WTC11 (cell line): ENCODE results near the gene STK32A. TPM values are rescaled to one million over a fixed set of nuclear protein-coding genes. Genes with fewer than 3 reads are reported as not detected.
A peak's percentile ranks its signal among the peaks of the same experiment; 100 is the strongest.

Experiments used
- ATAC-seq: fragments of 200-7000 bp; cut with Tn5 transposase; 2 replicates; pipeline ENCODE4 v1.10.0; 2021; ENCODE audit warnings: mild to moderate bottlenecking, moderate library complexity
- CTCF ChIA-PET: fragments of 300-600 bp; sonication (Branson Sonifier 250); formaldehyde crosslinking; loops from one replicate; lab custom pipeline; 2021; ENCODE audit warnings: antibody characterized with exemption; lab: Charles Lee
- POLR2A ChIA-PET: fragments of 350-600 bp; sonication (Branson Sonifier 250); formaldehyde crosslinking; loops from one replicate; lab custom pipeline; 2021; ENCODE audit warnings: antibody characterized with exemption; lab: Charles Lee
- DNase-seq: peaks from one replicate; pipeline ENCODE4 v3.0.0; 2021; ENCODE audit warnings: low spot score
- H3K27ac Mint-ChIP-seq: 2 replicates; pipeline ENCODE4 v1.8.0; 2021; ENCODE audit warnings: mixed read lengths
- H3K27me3 Mint-ChIP-seq: 2 replicates; pipeline ENCODE4 v1.8.0; 2021; ENCODE audit warnings: low read depth, mild to moderate bottlenecking, moderate library complexity, mixed read lengths
- H3K36me3 Mint-ChIP-seq: 2 replicates; pipeline ENCODE4 v1.8.0; 2021; ENCODE audit warnings: mixed read lengths
- H3K4me1 Mint-ChIP-seq: 2 replicates; pipeline ENCODE4 v1.8.0; 2022; ENCODE audit warnings: mixed read lengths
- H3K4me3 Mint-ChIP-seq: 2 replicates; pipeline ENCODE4 v1.8.0; 2021; ENCODE audit warnings: mild to moderate bottlenecking, moderate library complexity, mixed read lengths
- H3K9me3 Mint-ChIP-seq: 2 replicates; pipeline ENCODE4 v1.8.0; 2021; ENCODE audit warnings: mixed read lengths
- ESRRA ChIP-seq: sonication (generic); formaldehyde crosslinking; IDR thresholded peaks from 2 replicates; pipeline ENCODE4 v1.8.1; 2022; ENCODE audit warnings: mild to moderate bottlenecking, missing genetic modification reagents, borderline replicate concordance
- JAZF1 ChIP-seq: fragments of 250-450 bp; sonication (Bioruptor Pico); IDR thresholded peaks from 2 replicates; pipeline ENCODE4 v1.9.0; 2021; ENCODE audit warnings: moderate library complexity, mild to moderate bottlenecking, inconsistent platforms
- KAT7 ChIP-seq: sonication (generic); formaldehyde crosslinking; IDR thresholded peaks from 2 replicates; pipeline ENCODE4 v1.8.1; 2023; ENCODE audit warnings: missing genetic modification reagents, mild to moderate bottlenecking, borderline replicate concordance
- NFATC4 ChIP-seq: fragments of 250-450 bp; sonication (Bioruptor Pico); IDR thresholded peaks from 2 replicates; pipeline ENCODE4 v1.9.0; 2021; ENCODE audit warnings: mild to moderate bottlenecking
- NR2C2 ChIP-seq: sonication (generic); formaldehyde crosslinking; IDR thresholded peaks from 2 replicates; pipeline ENCODE4 v1.8.0; 2022; ENCODE audit warnings: mild to moderate bottlenecking, missing genetic modification reagents
- SMAD4 ChIP-seq: sonication (generic); formaldehyde crosslinking; IDR thresholded peaks from 2 replicates; pipeline ENCODE4 v1.8.0; 2022; ENCODE audit warnings: mild to moderate bottlenecking, missing genetic modification reagents
- TEAD1 ChIP-seq: sonication (generic); formaldehyde crosslinking; IDR thresholded peaks from 2 replicates; pipeline ENCODE4 v1.8.0; 2022; ENCODE audit warnings: mild to moderate bottlenecking, missing genetic modification reagents
- ZNF219 ChIP-seq: sonication (generic); formaldehyde crosslinking; IDR thresholded peaks from 2 replicates; pipeline ENCODE4 v1.8.0; 2023; ENCODE audit warnings: missing genetic modification reagents, mild to moderate bottlenecking, borderline replicate concordance
- ZNF317 ChIP-seq: sonication (generic); formaldehyde crosslinking; IDR thresholded peaks from 2 replicates; pipeline ENCODE4 v1.8.1; 2023; ENCODE audit warnings: low read depth, mild to moderate bottlenecking, moderate library complexity, missing genetic modification reagents, borderline replicate concordance
- total RNA-seq: library from RNA; stranded (reverse); gene quantifications from 3 replicates; pipeline ENCODE4 v1.2.3, GENCODE V29; 2021
- TF ChIP-seq, protein P1 (sequence below): fragments of 250-450 bp; sonication (Bioruptor Pico); conservative IDR thresholded peaks from 2 replicates; pipeline ENCODE4 v1.9.0; 2021; ENCODE audit warnings: mild to moderate bottlenecking
- TF ChIP-seq, protein P2 (sequence below): sonication (generic); formaldehyde crosslinking; IDR thresholded peaks from 2 replicates; pipeline ENCODE4 v1.8.1; 2022; ENCODE audit warnings: low read depth, mild to moderate bottlenecking, moderate library complexity, missing genetic modification reagents, borderline replicate concordance
- TF ChIP-seq, protein P3 (sequence below): sonication (generic); formaldehyde crosslinking; IDR thresholded peaks from 2 replicates; pipeline ENCODE4 v1.8.0; 2022; ENCODE audit warnings: mild to moderate bottlenecking, missing genetic modification reagents
- TF ChIP-seq, protein P4 (sequence below): fragments of 250-450 bp; sonication (Bioruptor Pico); IDR thresholded peaks from 2 replicates; pipeline ENCODE4 v1.9.0; 2021; ENCODE audit warnings: mild to moderate bottlenecking, borderline replicate concordance
- TF ChIP-seq, protein P5 (sequence below): sonication (generic); formaldehyde crosslinking; IDR thresholded peaks from 2 replicates; pipeline ENCODE4 v1.8.0; 2023; ENCODE audit warnings: missing genetic modification reagents
- TF ChIP-seq, protein P6 (sequence below): sonication (generic); formaldehyde crosslinking; IDR thresholded peaks from 2 replicates; pipeline ENCODE4 v1.8.0; 2023; ENCODE audit warnings: missing genetic modification reagents, mild to moderate bottlenecking, borderline replicate concordance
- TF ChIP-seq, protein P7 (sequence below): sonication (generic); formaldehyde crosslinking; IDR thresholded peaks from 2 replicates; pipeline ENCODE4 v1.8.0; 2022; ENCODE audit warnings: mild to moderate bottlenecking, missing genetic modification reagents

The STK32A gene
- total RNA-seq, 1 experiment from 2014 or later = 1.7 TPM

DNA sequence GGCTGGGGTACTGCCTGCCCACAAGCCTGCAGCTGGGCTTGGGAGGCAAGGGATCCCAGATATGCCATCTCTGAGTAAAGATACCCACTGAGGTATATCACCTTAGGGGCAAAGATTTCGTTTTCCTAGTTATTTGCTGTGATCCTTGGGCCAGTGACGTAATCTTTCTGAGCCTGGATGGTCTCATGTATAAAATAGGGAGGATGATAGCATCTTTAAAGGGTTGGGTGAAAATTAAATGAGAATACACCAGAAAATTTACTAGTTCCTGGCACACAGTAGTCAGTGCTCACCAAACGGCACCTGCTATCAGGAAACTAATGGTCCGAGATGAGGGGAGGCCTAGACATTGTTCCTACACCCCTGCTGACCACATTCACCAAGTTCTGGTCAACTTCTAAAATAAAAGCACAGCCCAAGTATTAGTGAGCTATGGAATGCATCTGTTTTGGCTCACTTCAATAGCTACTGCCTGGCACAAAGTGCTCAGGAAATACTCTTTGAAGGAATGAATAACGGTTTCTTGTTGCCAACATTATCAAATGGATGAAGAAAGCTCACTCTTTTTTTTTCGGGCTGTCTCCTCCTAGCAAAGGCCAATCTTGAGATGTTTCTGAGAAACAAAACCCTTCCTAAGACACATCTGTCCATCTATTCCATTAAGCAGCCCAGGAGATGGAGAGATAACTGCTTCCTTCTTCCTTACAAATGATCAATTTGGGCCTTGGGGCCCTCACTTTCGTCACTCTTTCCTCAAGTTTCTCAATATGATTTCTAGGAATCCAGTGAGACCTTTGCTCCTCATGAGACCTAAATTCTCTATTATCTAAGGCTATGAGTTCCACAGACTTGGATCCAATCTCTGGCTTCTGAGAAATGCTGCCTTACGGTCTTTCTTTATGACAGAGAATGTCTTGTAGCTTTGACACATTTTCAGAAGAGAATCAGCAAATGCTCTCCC is 176.8 kb downstream of the STK32A start:
- CTCF ChIA-PET = no interaction called here
- no peak overlapping the region for H3K4me3 Mint-ChIP-seq
- no peaks in the 10 kb centered on the region for H3K27me3 Mint-ChIP-seq
- H3K9me3 Mint-ChIP-seq = no peaks in the 10 kb centered on the region
- H3K4me1 Mint-ChIP-seq = no peaks in the 10 kb centered on the region
- no peak for TF ChIP-seq KAT7 (CRISPR knock-in tag)
- TF ChIP-seq, protein P1, sequence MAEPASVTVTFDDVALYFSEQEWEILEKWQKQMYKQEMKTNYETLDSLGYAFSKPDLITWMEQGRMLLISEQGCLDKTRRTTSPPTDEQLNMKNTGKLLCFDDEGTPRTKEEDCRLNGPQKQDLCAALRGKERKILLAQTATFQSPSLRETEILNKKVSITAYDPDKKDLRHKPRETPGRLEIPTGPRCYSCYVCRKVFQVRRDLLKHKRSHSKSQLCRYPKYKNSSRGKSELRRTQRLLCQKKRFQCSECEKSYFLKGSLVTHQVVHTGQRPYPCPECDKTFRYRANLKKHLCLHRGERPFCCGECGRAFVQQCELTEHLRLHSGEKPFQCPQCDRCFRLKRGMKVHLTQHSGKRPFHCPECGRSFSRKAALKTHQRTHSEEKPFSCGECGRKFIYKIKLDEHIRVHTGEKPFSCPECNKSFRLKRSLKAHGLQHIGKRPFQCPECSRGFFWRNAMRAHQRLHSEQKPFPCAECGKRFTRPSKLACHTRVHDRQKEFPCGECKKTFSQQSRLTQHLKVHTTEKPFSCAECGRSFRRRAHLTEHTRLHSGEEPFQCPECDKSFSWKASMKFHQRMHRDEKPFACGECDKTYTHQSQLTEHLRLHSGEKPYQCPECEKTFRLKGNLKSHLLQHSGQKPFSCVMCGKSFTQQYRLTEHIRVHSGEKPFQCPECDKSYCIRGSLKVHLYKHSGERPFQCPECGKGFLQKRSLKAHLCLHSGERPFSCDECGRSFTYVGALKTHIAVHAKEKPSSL (CRISPR knock-in tag) = no peak
- TF ChIP-seq, protein P2, sequence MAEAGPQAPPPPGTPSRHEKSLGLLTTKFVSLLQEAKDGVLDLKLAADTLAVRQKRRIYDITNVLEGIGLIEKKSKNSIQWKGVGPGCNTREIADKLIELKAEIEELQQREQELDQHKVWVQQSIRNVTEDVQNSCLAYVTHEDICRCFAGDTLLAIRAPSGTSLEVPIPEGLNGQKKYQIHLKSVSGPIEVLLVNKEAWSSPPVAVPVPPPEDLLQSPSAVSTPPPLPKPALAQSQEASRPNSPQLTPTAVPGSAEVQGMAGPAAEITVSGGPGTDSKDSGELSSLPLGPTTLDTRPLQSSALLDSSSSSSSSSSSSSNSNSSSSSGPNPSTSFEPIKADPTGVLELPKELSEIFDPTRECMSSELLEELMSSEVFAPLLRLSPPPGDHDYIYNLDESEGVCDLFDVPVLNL = no peak
- TF ChIP-seq ESRRA (CRISPR knock-in tag) = no peak
- TF ChIP-seq, protein P3, sequence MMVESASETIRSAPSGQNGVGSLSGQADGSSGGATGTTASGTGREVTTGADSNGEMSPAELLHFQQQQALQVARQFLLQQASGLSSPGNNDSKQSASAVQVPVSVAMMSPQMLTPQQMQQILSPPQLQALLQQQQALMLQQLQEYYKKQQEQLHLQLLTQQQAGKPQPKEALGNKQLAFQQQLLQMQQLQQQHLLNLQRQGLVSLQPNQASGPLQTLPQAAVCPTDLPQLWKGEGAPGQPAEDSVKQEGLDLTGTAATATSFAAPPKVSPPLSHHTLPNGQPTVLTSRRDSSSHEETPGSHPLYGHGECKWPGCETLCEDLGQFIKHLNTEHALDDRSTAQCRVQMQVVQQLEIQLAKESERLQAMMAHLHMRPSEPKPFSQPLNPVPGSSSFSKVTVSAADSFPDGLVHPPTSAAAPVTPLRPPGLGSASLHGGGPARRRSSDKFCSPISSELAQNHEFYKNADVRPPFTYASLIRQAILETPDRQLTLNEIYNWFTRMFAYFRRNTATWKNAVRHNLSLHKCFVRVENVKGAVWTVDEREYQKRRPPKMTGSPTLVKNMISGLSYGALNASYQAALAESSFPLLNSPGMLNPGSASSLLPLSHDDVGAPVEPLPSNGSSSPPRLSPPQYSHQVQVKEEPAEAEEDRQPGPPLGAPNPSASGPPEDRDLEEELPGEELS = no peak
- TF ChIP-seq, protein P4, sequence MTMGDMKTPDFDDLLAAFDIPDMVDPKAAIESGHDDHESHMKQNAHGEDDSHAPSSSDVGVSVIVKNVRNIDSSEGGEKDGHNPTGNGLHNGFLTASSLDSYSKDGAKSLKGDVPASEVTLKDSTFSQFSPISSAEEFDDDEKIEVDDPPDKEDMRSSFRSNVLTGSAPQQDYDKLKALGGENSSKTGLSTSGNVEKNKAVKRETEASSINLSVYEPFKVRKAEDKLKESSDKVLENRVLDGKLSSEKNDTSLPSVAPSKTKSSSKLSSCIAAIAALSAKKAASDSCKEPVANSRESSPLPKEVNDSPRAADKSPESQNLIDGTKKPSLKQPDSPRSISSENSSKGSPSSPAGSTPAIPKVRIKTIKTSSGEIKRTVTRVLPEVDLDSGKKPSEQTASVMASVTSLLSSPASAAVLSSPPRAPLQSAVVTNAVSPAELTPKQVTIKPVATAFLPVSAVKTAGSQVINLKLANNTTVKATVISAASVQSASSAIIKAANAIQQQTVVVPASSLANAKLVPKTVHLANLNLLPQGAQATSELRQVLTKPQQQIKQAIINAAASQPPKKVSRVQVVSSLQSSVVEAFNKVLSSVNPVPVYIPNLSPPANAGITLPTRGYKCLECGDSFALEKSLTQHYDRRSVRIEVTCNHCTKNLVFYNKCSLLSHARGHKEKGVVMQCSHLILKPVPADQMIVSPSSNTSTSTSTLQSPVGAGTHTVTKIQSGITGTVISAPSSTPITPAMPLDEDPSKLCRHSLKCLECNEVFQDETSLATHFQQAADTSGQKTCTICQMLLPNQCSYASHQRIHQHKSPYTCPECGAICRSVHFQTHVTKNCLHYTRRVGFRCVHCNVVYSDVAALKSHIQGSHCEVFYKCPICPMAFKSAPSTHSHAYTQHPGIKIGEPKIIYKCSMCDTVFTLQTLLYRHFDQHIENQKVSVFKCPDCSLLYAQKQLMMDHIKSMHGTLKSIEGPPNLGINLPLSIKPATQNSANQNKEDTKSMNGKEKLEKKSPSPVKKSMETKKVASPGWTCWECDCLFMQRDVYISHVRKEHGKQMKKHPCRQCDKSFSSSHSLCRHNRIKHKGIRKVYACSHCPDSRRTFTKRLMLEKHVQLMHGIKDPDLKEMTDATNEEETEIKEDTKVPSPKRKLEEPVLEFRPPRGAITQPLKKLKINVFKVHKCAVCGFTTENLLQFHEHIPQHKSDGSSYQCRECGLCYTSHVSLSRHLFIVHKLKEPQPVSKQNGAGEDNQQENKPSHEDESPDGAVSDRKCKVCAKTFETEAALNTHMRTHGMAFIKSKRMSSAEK (CRISPR knock-in tag) = no peak
- DNase-seq (no peak), ATAC-seq (no peak)
- peaks cover 99% of the 10 kb centered on the region for H3K36me3 Mint-ChIP-seq
- POLR2A ChIA-PET = interaction anchor here (0.6 kb wide), 1 partner anchor 167 kb away, joined by 3 read pairs; no protein-coding TSS in a partner anchor
- peak overlapping the region; percentile 10 for H3K27ac Mint-ChIP-seq

DNA sequence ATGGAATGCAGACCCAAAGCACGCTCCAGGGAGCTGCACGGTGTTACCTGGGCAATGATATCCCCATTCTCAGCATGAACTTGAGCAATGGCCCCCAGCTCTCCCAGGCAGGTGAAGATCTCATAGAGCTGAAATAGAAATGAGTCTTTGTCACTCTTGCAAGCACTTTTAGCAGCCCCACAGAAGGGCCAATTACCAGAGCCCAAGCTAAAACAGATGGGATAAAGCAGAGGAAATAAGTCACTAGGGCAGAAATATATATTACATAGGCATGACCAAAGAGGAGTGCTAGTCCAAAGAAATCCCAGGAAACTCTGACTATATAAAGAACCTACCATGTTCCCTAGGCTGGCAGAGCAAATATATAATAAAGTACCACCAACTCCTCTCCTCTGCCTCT is 177.7 kb downstream of the STK32A start:
- no peak for DNase-seq
- H3K4me3 Mint-ChIP-seq = no peak overlapping the region
- ChIA-PET CTCF (interaction anchor here (1.5 kb wide), 1 partner anchor 15 kb away, joined by 4 read pairs; no protein-coding TSS in a partner anchor), POLR2A (interaction anchor here (0.6 kb wide), 1 partner anchor 166 kb away, joined by 3 read pairs; no protein-coding TSS in a partner anchor)
- ATAC-seq = no peak
- H3K9me3 Mint-ChIP-seq = no peaks in the 10 kb centered on the region
- no peaks in the 10 kb centered on the region for H3K4me1 Mint-ChIP-seq
- H3K27me3 Mint-ChIP-seq = no peaks in the 10 kb centered on the region
- peaks cover 97% of the 10 kb centered on the region for H3K36me3 Mint-ChIP-seq
- H3K27ac Mint-ChIP-seq = 0 out of 2 replicates have a peak overlapping the region, but pooled peaks have one; percentile 10
- TF ChIP-seq, protein P5, sequence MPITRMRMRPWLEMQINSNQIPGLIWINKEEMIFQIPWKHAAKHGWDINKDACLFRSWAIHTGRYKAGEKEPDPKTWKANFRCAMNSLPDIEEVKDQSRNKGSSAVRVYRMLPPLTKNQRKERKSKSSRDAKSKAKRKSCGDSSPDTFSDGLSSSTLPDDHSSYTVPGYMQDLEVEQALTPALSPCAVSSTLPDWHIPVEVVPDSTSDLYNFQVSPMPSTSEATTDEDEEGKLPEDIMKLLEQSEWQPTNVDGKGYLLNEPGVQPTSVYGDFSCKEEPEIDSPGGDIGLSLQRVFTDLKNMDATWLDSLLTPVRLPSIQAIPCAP (CRISPR knock-in tag) = no peak
- TF ChIP-seq, protein P6, sequence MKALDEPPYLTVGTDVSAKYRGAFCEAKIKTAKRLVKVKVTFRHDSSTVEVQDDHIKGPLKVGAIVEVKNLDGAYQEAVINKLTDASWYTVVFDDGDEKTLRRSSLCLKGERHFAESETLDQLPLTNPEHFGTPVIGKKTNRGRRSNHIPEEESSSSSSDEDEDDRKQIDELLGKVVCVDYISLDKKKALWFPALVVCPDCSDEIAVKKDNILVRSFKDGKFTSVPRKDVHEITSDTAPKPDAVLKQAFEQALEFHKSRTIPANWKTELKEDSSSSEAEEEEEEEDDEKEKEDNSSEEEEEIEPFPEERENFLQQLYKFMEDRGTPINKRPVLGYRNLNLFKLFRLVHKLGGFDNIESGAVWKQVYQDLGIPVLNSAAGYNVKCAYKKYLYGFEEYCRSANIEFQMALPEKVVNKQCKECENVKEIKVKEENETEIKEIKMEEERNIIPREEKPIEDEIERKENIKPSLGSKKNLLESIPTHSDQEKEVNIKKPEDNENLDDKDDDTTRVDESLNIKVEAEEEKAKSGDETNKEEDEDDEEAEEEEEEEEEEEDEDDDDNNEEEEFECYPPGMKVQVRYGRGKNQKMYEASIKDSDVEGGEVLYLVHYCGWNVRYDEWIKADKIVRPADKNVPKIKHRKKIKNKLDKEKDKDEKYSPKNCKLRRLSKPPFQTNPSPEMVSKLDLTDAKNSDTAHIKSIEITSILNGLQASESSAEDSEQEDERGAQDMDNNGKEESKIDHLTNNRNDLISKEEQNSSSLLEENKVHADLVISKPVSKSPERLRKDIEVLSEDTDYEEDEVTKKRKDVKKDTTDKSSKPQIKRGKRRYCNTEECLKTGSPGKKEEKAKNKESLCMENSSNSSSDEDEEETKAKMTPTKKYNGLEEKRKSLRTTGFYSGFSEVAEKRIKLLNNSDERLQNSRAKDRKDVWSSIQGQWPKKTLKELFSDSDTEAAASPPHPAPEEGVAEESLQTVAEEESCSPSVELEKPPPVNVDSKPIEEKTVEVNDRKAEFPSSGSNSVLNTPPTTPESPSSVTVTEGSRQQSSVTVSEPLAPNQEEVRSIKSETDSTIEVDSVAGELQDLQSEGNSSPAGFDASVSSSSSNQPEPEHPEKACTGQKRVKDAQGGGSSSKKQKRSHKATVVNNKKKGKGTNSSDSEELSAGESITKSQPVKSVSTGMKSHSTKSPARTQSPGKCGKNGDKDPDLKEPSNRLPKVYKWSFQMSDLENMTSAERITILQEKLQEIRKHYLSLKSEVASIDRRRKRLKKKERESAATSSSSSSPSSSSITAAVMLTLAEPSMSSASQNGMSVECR (CRISPR knock-in tag) = no peak
- TF ChIP-seq ESRRA (CRISPR knock-in tag) (no peak), TEAD1 (CRISPR knock-in tag) (no peak), SMAD4 (CRISPR knock-in tag) (no peak), NR2C2 (CRISPR knock-in tag) (no peak), ZNF317 (no peak), ZNF219 (CRISPR knock-in tag) (no peak), NFATC4 (CRISPR knock-in tag) (no peak), JAZF1 (CRISPR knock-in tag) (no peak)
- TF ChIP-seq, protein P7, sequence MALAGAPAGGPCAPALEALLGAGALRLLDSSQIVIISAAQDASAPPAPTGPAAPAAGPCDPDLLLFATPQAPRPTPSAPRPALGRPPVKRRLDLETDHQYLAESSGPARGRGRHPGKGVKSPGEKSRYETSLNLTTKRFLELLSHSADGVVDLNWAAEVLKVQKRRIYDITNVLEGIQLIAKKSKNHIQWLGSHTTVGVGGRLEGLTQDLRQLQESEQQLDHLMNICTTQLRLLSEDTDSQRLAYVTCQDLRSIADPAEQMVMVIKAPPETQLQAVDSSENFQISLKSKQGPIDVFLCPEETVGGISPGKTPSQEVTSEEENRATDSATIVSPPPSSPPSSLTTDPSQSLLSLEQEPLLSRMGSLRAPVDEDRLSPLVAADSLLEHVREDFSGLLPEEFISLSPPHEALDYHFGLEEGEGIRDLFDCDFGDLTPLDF = no peak
